Ovary (tissue), 9 donors: ENCODE data around the gene ADPRHL1. TPM values are rescaled to one million over a fixed set of nuclear protein-coding genes. Genes with fewer than 3 reads are reported as not detected.

Experiments
- DNase-seq, 5 donors: peaks; one replicate each; pipeline ENCODE4 v3.0.0-alpha.2; 2019 to 2020
- H3K27ac ChIP-seq, 2 donors: fragments of 200-600 bp; one replicate each; pipeline versions ENCODE4 v1.5.1 to v1.8.0; 2019 to 2022
- H3K27me3 ChIP-seq: fragments of 200-600 bp; one replicate; pipeline ENCODE4 v1.8.0; 2022
- H3K36me3 ChIP-seq: fragments of 200-600 bp; sonication (generic); one replicate; pipeline ENCODE4 v1.5.1; 2019
- H3K4me1 ChIP-seq: one replicate; pipeline ENCODE4 v1.8.1; 2013; ENCODE audit warnings: mild to moderate bottlenecking, moderate library complexity; ENCODE audit not compliant: insufficient read depth
- H3K4me3 ChIP-seq: fragments of 200-600 bp; sonication (generic); one replicate; pipeline ENCODE4 v1.5.1; 2017
- H3K9me3 ChIP-seq, 2 donors: fragments of 200-600 bp in 1 of 2; sonication (generic) in 1 of 2; one replicate each; pipeline versions ENCODE4 v1.5.1 to v1.8.1; 2013 to 2019; ENCODE audit warnings: mild to moderate bottlenecking in 1 of 2, moderate library complexity in 1 of 2
- EP300 ChIP-seq: sonication (generic); formaldehyde crosslinking; IDR thresholded peaks from one replicate; pipeline ENCODE4 v1.6.1; 2017; ENCODE audit warnings: antibody characterized with exemption
- POLR2A ChIP-seq: fragments of 450-650 bp; IDR thresholded peaks from one replicate; pipeline ENCODE4 v1.6.1; 2017; ENCODE audit warnings: antibody characterized with exemption, mild to moderate bottlenecking, moderate library complexity
- WGBS, 3 donors: extraction: QIAGEN DNeasy Blood & Tissue Kit in 1 of 3; methylation state at CpG; one replicate each; pipeline versions ENCODE4 v1.1.5 to v1.1.7; 2013 to 2017; 5-methylcytosine and 5-hydroxymethylcytosine counted together
- intact Hi-C, 4 donors: fragments of 100-400 bp; cut with DNase I; formaldehyde crosslinking; loops; one replicate each; pipeline versions ENCODE4 v1.11.0 to v1.15.1; 2022 to 2023
- polyA plus RNA-seq, 2 donors: library from polyadenylated mRNA; stranded (reverse); fragments of 200-250 nt in 1 of 2; fragments of 350-450 nt in 1 of 2; fragmentation: Illumina TruSeq in 1 of 2; extraction: RNeasy Lipid Tissue Mini Kit (QIAGEN cat#74804) in 1 of 2; gene quantifications; one replicate each; pipeline ENCODE4 v1.2.3, GENCODE V29; 2013 to 2014
- total RNA-seq, 7 donors: library from RNA; depleted of rRNA in 2 of 7; stranded (reverse); fragments of >200 nt in 2 of 7; fragmentation: NEBNext Ultra II Directional in 3 of 7; extraction: Animal tissue kit (Norgen Biotek cat#: 25700) in 3 of 7; gene quantifications; one replicate each; pipeline versions ENCODE4 v1.1.0 to v1.2.4, GENCODE V29; 2016 to 2023
- TF ChIP-seq, protein P1 (sequence below), 3 donors: fragments of 450-650 bp in 2 of 3; fragments of 200-600 bp in 1 of 3; IDR thresholded peaks; one replicate each; pipeline versions ENCODE4 v1.5.1 to v1.8.0; 2016 to 2022; ENCODE audit warnings: antibody characterized with exemption in 3 of 3, mild to moderate bottlenecking in 1 of 3
- donor health status: DM: no; HTN: no; CAD: no; lungs with moderate emphysema.
- donor health status: DM: no; HTN: no; CAD: no.
- donor health status: Bipolar disorder and iron deficiency.
- donor health status: DM: yes; HTN: yes; CAD: no.
- donor health status: DM: no; HTN: no; CAD: no.
- donor health status: DM: yes; HTN: yes; CAD: no.

ADPRHL1 gene
- total and polyA plus RNA-seq, 9 donors = 1.6 to 5.0 (median 2.2) TPM

DNA sequence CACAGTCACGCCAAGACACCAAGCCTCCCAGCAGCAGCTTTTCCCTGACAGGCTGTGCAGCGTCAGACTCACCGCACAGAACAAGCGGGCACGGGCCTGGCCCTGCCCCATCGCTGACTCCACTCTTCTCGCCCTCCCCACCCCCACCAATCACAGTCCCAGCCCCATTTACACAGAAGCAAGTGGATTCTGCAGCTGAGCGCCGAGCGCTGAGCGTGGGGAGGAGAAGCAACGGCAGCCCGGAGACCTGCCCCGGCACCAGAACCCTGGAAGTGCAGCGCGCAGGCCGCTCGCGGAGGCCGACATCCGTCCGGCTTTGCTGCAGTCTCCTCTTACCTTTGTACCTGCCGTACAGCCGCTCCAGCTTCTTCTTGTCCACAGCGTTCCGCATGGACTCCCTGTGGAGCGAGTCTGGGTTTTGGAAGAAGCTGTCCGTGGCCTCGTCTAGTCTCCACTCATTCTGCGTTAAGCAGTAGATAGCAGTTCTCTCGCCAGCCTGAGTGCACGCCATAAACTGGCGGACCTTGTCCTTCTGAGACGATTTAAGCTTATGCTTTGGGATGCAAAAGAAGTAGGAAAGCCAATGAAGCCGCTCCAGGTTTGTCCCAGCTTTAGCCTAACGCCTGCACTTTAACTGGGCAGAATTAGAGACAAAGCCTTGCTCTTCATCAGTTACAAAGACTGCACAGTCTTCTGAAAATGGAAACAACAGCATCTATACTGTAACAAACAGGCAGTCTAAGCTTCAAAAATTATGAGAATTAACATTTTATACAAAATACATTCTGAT, 30.4 kb upstream of the ADPRHL1 start:
- H3K9me3 ChIP-seq = no peaks in the 10 kb centered on the region
- H3K4me1 ChIP-seq = peaks cover 2% of the 10 kb centered on the region
- DNase-seq = no peak
- H3K4me3 ChIP-seq = no peak overlapping the region
- WGBS, 3 donors = 89 to 90% (median 90%) methylated on average over 36 of the region's 36 CpGs
- H3K27me3 ChIP-seq = no peaks in the 10 kb centered on the region
- intact Hi-C loops = no loop called here
- H3K36me3 ChIP-seq = no peaks in the 10 kb centered on the region
- no peak overlapping the region for H3K27ac ChIP-seq
- TF ChIP-seq POLR2A = no peak
- no peak for TF ChIP-seq EP300
- TF ChIP-seq, protein P1, sequence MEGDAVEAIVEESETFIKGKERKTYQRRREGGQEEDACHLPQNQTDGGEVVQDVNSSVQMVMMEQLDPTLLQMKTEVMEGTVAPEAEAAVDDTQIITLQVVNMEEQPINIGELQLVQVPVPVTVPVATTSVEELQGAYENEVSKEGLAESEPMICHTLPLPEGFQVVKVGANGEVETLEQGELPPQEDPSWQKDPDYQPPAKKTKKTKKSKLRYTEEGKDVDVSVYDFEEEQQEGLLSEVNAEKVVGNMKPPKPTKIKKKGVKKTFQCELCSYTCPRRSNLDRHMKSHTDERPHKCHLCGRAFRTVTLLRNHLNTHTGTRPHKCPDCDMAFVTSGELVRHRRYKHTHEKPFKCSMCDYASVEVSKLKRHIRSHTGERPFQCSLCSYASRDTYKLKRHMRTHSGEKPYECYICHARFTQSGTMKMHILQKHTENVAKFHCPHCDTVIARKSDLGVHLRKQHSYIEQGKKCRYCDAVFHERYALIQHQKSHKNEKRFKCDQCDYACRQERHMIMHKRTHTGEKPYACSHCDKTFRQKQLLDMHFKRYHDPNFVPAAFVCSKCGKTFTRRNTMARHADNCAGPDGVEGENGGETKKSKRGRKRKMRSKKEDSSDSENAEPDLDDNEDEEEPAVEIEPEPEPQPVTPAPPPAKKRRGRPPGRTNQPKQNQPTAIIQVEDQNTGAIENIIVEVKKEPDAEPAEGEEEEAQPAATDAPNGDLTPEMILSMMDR (IDR thresholded peaks at IDR 0.05) = no peak

DNA sequence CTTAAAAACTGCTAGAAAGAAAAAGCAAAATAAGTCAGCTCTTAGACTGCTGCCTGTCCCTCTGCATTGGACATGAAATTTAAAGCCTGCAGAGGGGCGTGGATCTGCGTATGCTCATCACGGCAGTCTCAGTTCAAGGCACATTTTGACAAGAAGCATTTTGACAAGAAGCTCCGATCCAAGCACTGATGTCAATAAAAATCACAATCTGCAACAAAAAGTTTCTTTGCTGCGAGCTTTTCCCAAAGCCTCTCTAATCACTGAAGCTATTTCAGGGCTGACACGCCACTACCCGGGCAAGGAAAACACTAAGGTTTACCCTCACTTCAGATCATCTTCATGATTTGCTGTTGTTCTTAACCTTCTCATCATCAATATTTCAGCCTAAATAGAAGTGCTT, 29.8 kb upstream of the ADPRHL1 start:
- no peaks in the 10 kb centered on the region for H3K27me3 ChIP-seq
- H3K9me3 ChIP-seq = no peaks in the 10 kb centered on the region
- no peak for TF ChIP-seq POLR2A
- TF ChIP-seq, protein P1 (IDR thresholded peaks at IDR 0.05) = no peak
- no peak for TF ChIP-seq EP300
- no peak overlapping the region for H3K27ac ChIP-seq
- no peak overlapping the region for H3K4me3 ChIP-seq
- intact Hi-C loops = no loop called here
- peaks cover 2% of the 10 kb centered on the region for H3K4me1 ChIP-seq
- no peaks in the 10 kb centered on the region for H3K36me3 ChIP-seq
- WGBS, 3 donors = 77 to 86% (median 84%) methylated on average over 7 of the region's 7 CpGs
- DNase-seq = no peak

DNA sequence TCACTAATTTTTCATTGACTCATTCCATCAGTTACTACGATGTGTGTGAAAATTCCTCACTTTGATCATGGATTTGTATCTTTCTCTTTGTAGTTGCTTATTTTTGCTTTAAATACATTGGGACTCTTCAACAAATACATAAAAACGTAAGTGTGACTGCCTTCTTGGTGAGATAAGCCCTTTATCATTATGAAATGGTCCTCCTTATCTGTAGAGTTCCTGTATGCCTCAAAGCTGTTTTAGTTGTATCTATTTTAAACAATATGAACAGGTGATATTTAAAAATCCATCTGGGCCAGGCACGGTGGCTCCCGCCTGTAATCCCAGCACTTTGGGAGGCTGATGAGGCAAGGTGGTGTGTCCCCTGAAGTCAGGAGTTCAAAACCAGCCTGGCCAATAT, 25.9 kb upstream of the ADPRHL1 start:
- Histone ChIP-seq H3K4me3 (no peak overlapping the region), H3K27ac (no peak overlapping the region), H3K27me3 (no peaks in the 10 kb centered on the region), H3K9me3 (no peaks in the 10 kb centered on the region), H3K36me3 (no peaks in the 10 kb centered on the region), H3K4me1 (no peaks in the 10 kb centered on the region)
- 82 to 97% (median 84%) methylated on average over 4 of the region's 4 CpGs for WGBS, 3 donors
- TF ChIP-seq EP300 (no peak), POLR2A (no peak)
- TF ChIP-seq, protein P1 (IDR thresholded peaks at IDR 0.05) = no peak
- no peak for DNase-seq
- intact Hi-C loops = no loop called here

DNA sequence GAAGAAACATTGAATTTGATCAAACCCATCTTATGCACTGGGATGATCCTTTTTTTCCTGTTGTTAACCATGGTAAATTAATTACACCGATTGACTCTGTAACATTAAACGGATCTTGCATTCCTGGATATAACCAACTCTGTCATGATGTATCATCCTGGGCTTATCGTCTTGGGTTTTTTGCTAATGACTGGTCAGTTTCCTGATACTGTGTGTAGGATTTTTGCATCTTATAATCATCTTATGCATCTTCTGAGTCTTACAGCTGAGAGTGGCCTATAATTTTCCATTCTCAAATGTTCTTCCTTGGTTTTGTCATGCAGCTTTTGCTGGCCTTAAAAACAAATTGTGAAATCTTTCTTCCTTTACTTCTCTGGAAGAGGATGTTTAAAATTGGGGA, 24.4 kb upstream of the ADPRHL1 start:
- Histone ChIP-seq H3K9me3 (no peaks in the 10 kb centered on the region), H3K27me3 (no peaks in the 10 kb centered on the region), H3K4me1 (no peaks in the 10 kb centered on the region), H3K4me3 (no peak overlapping the region), H3K36me3 (no peaks in the 10 kb centered on the region), H3K27ac (no peak overlapping the region)
- TF ChIP-seq, protein P1 (IDR thresholded peaks at IDR 0.05) = no peak
- TF ChIP-seq EP300 = no peak
- no peak for TF ChIP-seq POLR2A
- no peak for DNase-seq
- intact Hi-C loops = no loop called here
- WGBS, 3 donors = 96 to 99% (median 97%) methylated on average over 3 of the region's 3 CpGs
